HG03520 (cell line): ENCODE measurements around the gene CACNA1I.

Source experiments
- ATAC-seq: cut with Tn5 transposase; IDR thresholded peaks from one replicate; pipeline ENCODE4 v1.9.1; 2021; ENCODE audit warnings: mild to moderate bottlenecking, moderate library complexity; ENCODE audit not compliant: unreplicated experiment

CACNA1I gene

GRCh38 chr22:39595622-39596172 lies 25.1 kb downstream of the CACNA1I start:
- ATAC-seq, result no peak

GRCh38 chr22:39596601-39597000 lies 26.0 kb downstream of the CACNA1I start:
- no peak for ATAC-seq

- ATAC-seq, result no peak
Observed at GRCh38 chr22:39597236-39597869, 26.8 kb downstream of the CACNA1I start.

DNA sequence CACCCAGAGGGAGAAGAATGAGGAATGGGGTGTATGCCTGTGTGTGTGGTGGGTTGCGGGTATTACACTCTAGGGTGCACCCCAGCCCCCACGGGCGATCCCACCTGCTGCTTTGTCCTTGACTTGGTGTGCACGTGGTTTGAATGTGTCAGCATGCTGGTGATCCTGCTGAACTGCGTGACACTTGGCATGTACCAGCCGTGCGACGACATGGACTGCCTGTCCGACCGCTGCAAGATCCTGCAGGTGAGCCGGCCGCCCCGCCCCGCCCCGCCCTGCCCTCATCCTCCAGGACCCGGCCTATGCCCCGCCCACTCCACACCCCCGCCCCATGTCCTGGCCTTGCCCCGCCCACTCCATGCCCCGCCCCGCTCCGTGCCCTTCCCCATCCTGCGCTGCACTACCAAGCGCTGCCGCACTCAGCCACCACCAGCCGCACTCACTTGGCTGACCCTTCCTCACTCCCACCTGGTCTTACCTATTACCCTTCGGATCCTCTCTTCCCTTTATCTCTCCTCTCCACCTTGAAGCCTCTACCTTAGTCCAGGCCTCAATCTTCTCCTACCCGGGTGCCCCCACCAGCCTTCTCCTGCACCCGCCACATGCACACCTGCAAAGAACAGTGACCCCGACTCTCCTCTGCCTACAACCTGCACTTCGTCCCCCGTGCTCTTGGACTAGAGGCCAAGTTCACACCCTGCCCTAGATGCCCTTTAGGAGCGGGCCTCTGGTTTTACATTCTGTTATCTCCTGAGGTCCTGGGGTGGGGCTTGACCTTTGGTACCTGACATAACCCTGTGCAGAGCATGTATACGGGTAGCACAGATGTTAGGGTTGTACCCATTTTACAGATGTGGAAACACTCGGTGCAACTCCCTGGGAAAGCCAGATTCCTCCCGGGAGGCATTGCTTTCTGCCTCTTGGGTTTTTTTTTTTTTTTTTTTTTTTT lies 27.7 kb downstream of the CACNA1I start:
- no peak for ATAC-seq

DNA sequence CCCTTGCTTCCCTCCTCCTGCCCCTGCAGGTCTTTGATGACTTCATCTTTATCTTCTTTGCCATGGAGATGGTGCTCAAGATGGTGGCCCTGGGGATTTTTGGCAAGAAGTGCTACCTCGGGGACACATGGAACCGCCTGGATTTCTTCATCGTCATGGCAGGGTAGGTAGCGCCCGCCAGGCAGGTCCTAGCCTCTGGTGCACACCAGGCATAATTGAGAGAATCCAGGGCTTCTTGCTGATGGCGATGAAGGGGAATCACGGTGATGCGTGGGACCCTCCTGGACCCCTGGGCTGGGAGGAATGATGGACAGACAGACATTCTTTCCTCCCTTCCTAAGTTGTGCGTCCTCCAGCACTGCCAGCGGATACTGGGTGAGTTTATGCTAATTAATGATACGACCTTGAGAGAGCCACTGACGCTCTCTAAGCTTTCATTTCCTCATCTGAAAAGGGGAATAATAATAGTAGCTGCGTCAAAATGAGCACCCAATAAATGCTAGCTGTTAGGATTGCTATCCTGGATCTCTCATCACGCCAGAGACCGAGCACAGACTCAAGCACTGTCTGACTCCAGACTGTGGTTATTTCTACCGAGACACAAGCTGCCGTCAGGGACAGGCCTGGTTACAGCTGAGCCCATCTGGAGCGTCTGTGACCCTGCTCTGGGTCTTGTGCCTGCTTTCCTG lies 30.1 kb downstream of the CACNA1I start:
- ATAC-seq, result no peak

DNA sequence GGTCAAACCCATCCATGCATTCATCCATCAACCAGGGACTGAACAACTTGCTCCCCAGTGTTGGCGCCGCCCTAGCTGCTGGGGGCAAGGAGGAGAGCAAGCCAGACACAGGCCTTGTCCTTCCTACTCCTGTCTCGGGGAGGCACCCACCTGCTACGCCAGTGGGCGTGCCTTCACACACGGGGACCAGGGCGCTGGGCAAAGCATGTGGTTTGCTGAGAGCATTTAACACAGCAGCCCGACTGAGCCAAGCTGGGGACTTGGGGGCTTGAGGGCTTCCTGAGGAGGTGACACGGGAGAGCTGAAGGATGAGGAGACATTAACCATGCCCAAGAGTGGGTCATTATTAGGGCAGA lies 30.6 kb downstream of the CACNA1I start:
- no peak for ATAC-seq

- no peak for ATAC-seq
Observed at GRCh38 chr22:39603345-39603744, 32.8 kb downstream of the CACNA1I start.

GRCh38 chr22:39610246-39610645 lies 39.7 kb downstream of the CACNA1I start:
- no peak for ATAC-seq

GRCh38 chr22:39610766-39611165 lies 40.2 kb downstream of the CACNA1I start:
- no peak for ATAC-seq

- no peak for ATAC-seq
Observed at GRCh38 chr22:39611360-39611759, 40.8 kb downstream of the CACNA1I start.

DNA sequence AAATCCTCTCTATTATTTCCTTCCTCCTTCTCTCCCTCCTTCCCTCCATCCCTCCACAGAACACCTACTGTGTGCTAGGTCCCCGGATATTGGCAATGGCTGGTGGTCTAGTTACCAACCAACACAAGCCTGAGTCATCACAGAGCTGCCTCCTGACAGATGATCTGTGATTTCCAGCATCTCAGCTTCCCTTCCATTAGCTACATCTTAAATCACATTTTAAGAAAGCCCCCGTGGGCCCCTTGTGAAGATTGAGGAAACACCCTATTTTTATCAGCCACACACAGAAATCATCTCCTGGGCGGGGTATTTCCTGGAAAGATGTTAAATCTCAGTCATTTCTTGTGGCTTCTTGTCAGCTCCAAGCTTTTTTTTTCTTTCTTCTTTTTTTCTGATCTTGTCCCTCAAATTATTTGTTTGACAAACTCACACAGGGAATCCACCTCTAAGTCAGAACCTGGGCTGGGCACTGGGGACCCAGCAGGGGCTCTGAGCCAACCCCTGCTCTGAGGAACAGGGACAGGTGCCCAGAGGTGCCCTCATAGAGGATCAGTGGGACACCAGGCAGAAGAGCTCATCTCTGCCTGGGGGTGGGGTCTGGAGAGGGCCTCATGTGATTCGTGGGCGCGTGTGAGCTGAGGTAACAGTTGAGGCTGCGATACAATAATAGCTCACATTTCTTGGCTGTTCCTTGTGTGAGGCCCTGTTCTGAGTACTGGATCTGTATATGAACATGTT lies 42.4 kb downstream of the CACNA1I start:
- no peak for ATAC-seq

- ATAC-seq, result no peak
Observed at GRCh38 chr22:39613549-39613921, 43.0 kb downstream of the CACNA1I start.

DNA sequence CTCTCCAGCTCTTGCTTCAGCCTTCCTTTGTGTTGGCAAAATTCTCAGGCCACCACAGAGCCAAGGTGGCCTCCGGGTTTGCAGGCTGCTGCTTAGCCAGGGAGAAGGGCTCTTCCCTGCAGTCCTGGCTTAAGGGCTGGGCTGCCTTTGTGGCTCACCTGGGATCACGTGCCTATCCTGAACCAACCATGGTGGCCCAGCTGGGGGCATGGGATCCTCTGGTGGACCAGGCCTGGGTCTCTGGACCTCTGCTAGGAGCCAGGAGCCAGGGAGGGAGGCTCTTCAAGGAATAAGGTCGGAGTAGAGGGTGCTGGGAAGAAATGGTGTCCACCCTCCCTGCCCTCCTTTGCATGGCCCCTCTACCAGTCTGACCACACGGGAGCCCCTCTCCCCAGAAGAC lies 43.9 kb downstream of the CACNA1I start:
- no peak for ATAC-seq

DNA sequence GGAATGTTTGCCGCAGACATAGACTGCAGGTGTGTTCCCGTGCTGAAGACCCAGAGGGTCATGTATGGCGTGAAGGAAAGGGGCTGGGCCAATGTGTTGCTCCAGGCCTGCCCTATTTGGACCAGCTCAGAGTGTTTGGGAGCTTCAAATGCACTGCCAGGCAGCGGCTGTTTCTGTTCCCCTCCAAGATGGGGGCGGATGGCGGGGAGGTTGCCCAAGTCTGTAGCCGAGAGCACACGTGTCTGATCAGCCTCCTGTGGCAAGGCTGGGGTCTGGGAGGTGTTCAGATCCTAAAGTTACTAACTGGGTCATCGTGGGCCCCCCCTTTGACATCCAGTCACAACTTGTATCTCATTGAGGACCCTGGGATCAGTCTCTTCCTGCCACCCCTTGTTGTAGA lies 45.5 kb downstream of the CACNA1I start:
- no peak for ATAC-seq

- ATAC-seq, result no peak
Observed at GRCh38 chr22:39616781-39617180, 46.2 kb downstream of the CACNA1I start.

GRCh38 chr22:39617342-39617741 lies 46.8 kb downstream of the CACNA1I start:
- ATAC-seq, result no peak

DNA sequence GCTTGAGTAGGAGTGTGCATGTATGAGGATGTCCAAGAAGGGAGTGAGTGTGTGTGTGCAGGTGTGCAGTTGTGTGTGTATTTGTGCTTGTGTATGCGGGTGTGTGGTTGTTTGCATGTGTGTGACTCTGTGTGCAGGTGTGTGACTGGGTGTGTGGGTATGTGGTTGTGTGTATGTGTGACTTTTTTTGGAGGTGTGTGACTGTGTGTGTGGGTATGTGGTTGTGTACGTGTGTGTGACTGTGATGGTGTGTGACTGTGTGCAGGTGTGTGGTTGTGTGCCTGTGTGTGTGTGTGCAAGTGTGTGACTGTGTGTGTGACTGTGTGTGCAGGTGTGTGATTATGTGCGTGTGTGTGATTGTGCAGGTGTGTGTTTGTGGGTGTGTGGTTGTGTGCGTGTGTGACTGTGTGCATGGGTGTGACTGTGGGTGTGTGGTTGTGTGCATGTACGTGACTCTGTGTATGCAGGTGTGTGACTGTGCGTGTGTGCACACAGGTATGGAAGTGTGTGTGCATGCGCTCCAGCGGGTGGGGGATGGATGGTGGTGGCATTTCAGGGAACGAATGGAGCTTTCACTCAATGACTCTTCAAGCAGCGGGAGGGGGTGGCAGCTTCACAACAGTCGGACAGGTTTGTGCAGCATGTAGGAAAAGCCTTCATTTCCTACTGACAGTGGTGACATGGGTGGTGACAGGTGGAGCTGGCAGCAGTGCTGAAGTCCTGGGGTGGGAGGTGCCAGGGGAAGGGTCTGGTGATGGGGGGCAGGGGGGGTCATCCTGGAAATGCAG lies 47.6 kb downstream of the CACNA1I start:
- ATAC-seq, result no peak

DNA sequence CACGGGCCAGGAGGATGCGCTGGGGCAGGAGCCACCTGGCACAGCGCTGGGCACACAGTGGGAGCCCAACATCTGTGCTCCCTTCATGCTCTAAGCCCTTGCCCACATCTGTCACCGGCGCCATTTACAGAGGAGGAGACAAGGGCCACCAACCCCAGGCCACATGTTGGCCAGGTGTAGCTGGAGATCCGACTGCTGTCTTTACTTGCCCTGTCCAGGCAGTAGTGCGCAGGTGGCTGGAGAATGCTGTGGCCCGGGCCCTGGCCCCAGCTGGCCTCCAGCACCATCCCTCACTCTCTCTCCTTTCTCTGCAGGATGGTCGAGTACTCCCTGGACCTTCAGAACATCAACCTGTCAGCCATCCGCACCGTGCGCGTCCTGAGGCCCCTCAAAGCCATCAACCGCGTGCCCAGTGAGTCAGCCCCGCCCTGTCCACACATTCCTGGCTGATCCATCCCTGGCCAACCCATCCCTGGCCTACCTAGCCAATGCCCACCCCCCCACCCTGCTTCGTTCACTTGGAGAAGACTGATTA lies 48.5 kb downstream of the CACNA1I start:
- no peak for ATAC-seq

DNA sequence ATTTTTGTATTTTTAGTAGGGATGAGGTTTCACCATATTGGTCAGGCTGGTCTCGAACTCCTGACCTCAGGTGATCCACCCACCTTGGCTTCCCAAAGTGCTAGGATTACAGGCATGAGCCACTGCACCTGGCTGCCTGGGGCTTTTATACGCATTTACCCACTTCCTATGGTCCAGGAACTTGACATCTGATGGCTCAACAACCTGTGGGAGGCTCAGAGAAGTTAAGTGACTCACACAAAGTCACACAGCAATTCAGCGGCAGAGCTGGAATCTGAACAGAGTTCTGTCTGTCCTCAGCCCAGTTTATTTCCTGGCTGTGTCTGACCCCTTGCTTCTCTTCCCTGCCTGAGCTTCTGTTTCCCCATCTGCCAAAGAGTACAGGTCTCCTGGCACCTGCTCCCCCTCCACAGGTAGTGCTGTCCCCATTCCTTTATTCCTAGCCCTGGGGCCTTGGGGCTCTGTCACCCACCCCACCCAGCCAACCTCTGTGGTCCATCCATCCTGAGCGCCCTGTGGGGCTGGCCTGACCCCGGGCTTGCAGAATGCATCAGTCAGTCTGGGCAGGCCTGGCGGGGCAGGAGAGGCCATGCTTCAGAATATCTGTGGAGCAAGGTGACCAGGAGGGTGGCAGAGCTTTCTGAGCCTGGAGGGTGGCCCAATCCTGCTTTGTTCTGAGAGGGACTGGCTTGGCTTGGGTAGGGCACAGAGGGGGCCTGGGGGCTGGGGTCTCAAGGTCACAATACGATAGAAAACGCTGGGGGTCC lies 50.6 kb downstream of the CACNA1I start:
- ATAC-seq, result no peak
